ENCODE measurements around the gene HEATR3.
A peak's percentile ranks its signal among the peaks of the same experiment; 100 is the strongest.

The HEATR3 gene

GRCh38 chr16:50056226-50056625 lies 9.5 kb upstream of the HEATR3 start:
- peak; percentile 9 for DNase-seq (ENCODE audit: low read depth)

- DNase-seq (ENCODE audit: low read depth), result no peak
These were observed 7.5 kb upstream of the HEATR3 start for GRCh38 chr16:50058091-50058771.

- DNase-seq (ENCODE audit: low read depth), result no peak
These were observed 6.7 kb upstream of the HEATR3 start for GRCh38 chr16:50059111-50059510.

- no peak for DNase-seq (ENCODE audit: low read depth)
These were observed 6.1 kb upstream of the HEATR3 start for GRCh38 chr16:50059669-50060068.

- DNase-seq (ENCODE audit: low read depth), result no peak
These were observed 4.4 kb upstream of the HEATR3 start for GRCh38 chr16:50061326-50061725.

GRCh38 chr16:50065241-50065623 lies 538 bp upstream of the HEATR3 start:
- DNase-seq (ENCODE audit: low read depth), result no peak

- peak; percentile 15 for DNase-seq (ENCODE audit: low read depth)
These were observed 916 bp downstream of the HEATR3 start for GRCh38 chr16:50066482-50067289.

- DNase-seq (ENCODE audit: low read depth), result peak; percentile 77
These were observed 1.6 kb downstream of the HEATR3 start for GRCh38 chr16:50067290-50067853.

GRCh38 chr16:50068550-50068949 lies 2.8 kb downstream of the HEATR3 start:
- peak; percentile 4 for DNase-seq (ENCODE audit: low read depth)

- no peak for DNase-seq (ENCODE audit: low read depth)
These were observed 3.3 kb downstream of the HEATR3 start for GRCh38 chr16:50069060-50069459.

GRCh38 chr16:50071075-50071671 lies 5.4 kb downstream of the HEATR3 start:
- DNase-seq (ENCODE audit: low read depth), result no peak

GRCh38 chr16:50072730-50073129 lies 7.0 kb downstream of the HEATR3 start:
- no peak for DNase-seq (ENCODE audit: low read depth)

- DNase-seq (ENCODE audit: low read depth), result no peak
These were observed 13.8 kb downstream of the HEATR3 start for GRCh38 chr16:50079397-50080140.

GRCh38 chr16:50081428-50082018 lies 15.8 kb downstream of the HEATR3 start:
- no peak for DNase-seq (ENCODE audit: low read depth)

- DNase-seq (ENCODE audit: low read depth), result no peak
These were observed 18.2 kb downstream of the HEATR3 start for GRCh38 chr16:50083996-50084395.

- DNase-seq (ENCODE audit: low read depth), result no peak
These were observed 20.4 kb downstream of the HEATR3 start for GRCh38 chr16:50086176-50086575.

- DNase-seq (ENCODE audit: low read depth), result no peak
These were observed 22.5 kb downstream of the HEATR3 start for GRCh38 chr16:50088302-50088701.

- DNase-seq (ENCODE audit: low read depth), result no peak
These were observed 27.1 kb downstream of the HEATR3 start for GRCh38 chr16:50092891-50093290.

GRCh38 chr16:50093607-50094539 lies 28.1 kb downstream of the HEATR3 start:
- no peak for DNase-seq (ENCODE audit: low read depth)

- peak; percentile 86 for DNase-seq (ENCODE audit: low read depth)
These were observed 31.0 kb downstream of the HEATR3 start for GRCh38 chr16:50096791-50097190.
